Activated T-helper 2 cell treated with anti-CD3 and anti-CD28 coated beads, Interferon-gamma antibody, Interleukin-2, Interleukin-4, amounts not matched to agents 10 μg/mL and 5 μg/mL and 100 μg/mL, durations not matched to agents 14 hours and 24 hours and 36 hours (primary cell): ENCODE measurements around the gene COL20A1. TPM values are rescaled to one million over a fixed set of nuclear protein-coding genes. Genes with fewer than 3 reads are reported as not detected.
"Not testable (repeated sequence)": the region's sequence is repeated elsewhere in the genome, so short reads cannot be mapped to it uniquely, and the experiment has no call there.

ENCODE experiments used
- DNase-seq: peaks from one replicate; pipeline ENCODE4 v3.0.0; 2021; ENCODE audit warnings: low spot score
- H3K27ac Mint-ChIP-seq: one replicate; pipeline ENCODE4 v1.8.0; 2021; ENCODE audit warnings: mixed read lengths
- H3K27me3 Mint-ChIP-seq: one replicate; pipeline ENCODE4 v1.8.0; 2021; ENCODE audit warnings: low read depth, mixed read lengths
- H3K36me3 Mint-ChIP-seq: one replicate; pipeline ENCODE4 v1.8.0; 2021; ENCODE audit warnings: low read depth, mixed read lengths
- H3K4me1 Mint-ChIP-seq: one replicate; pipeline ENCODE4 v1.8.0; 2021; ENCODE audit warnings: low read depth, mixed read lengths
- H3K4me3 Mint-ChIP-seq: one replicate; pipeline ENCODE4 v1.8.0; 2021; ENCODE audit warnings: low read depth, mild to moderate bottlenecking, moderate library complexity, mixed read lengths
- H3K9me3 Mint-ChIP-seq: one replicate; pipeline ENCODE4 v1.8.0; 2021; ENCODE audit warnings: mixed read lengths
- intact Hi-C: fragments of 100-400 bp; cut with micrococcal nuclease; formaldehyde crosslinking; loops from one replicate; pipeline ENCODE4 v1.15.1; 2023
- total RNA-seq: library from RNA; stranded (reverse); gene quantifications from 2 replicates; pipeline ENCODE4 v1.2.3, GENCODE V29; 2022

COL20A1 gene
- total RNA-seq, 1 donor from 2014 or later, result not detected

GRCh38 chr20:63329331-63330083 lies 36.5 kb downstream of the COL20A1 start:
- H3K27ac Mint-ChIP-seq, result no peak overlapping the region
- peaks cover 9% of the 10 kb centered on the region for H3K9me3 Mint-ChIP-seq
- no peak for DNase-seq
- H3K4me3 Mint-ChIP-seq, result no peak overlapping the region
- intact Hi-C loops, result no loop called here
- H3K36me3 Mint-ChIP-seq, result no peaks in the 10 kb centered on the region
- H3K27me3 Mint-ChIP-seq, result no peaks in the 10 kb centered on the region
- no peaks in the 10 kb centered on the region for H3K4me1 Mint-ChIP-seq

- Mint-ChIP-seq H3K36me3 (no peaks in the 10 kb centered on the region), H3K27ac (no peak overlapping the region), H3K9me3 (peaks cover 9% of the 10 kb centered on the region), H3K4me1 (no peaks in the 10 kb centered on the region), H3K4me3 (no peak overlapping the region), H3K27me3 (no peaks in the 10 kb centered on the region)
- intact Hi-C loops, result no loop called here
- no peak for DNase-seq
Measured at GRCh38 chr20:63330084-63330760, 37.2 kb downstream of the COL20A1 start.

GRCh38 chr20:63330940-63331339 lies 38.0 kb downstream of the COL20A1 start:
- no peaks in the 10 kb centered on the region for H3K27me3 Mint-ChIP-seq
- H3K9me3 Mint-ChIP-seq, result peaks cover 9% of the 10 kb centered on the region
- intact Hi-C loops, result no loop called here
- H3K4me3 Mint-ChIP-seq, result no peak overlapping the region
- no peaks in the 10 kb centered on the region for H3K4me1 Mint-ChIP-seq
- no peaks in the 10 kb centered on the region for H3K36me3 Mint-ChIP-seq
- no peak overlapping the region for H3K27ac Mint-ChIP-seq
- no peak for DNase-seq

- no peak for DNase-seq
- H3K27me3 Mint-ChIP-seq, result peaks cover under 1% of the 10 kb centered on the region
- H3K36me3 Mint-ChIP-seq, result no peaks in the 10 kb centered on the region
- H3K4me3 Mint-ChIP-seq, result no peak overlapping the region
- no peak overlapping the region for H3K27ac Mint-ChIP-seq
- no peaks in the 10 kb centered on the region for H3K4me1 Mint-ChIP-seq
- peaks cover 9% of the 10 kb centered on the region for H3K9me3 Mint-ChIP-seq
- intact Hi-C loops, result no loop called here
Measured at GRCh38 chr20:63331741-63332400, 38.9 kb downstream of the COL20A1 start.

- Mint-ChIP-seq H3K4me1 (no peaks in the 10 kb centered on the region), H3K27ac (no peak overlapping the region), H3K36me3 (no peaks in the 10 kb centered on the region), H3K9me3 (peaks cover 9% of the 10 kb centered on the region), H3K27me3 (peaks cover 2% of the 10 kb centered on the region), H3K4me3 (no peak overlapping the region)
- DNase-seq, result no peak
- intact Hi-C loops, result no loop called here
Measured at GRCh38 chr20:63332488-63333240, 39.7 kb downstream of the COL20A1 start.

- Mint-ChIP-seq H3K4me3 (no peak overlapping the region), H3K27me3 (peaks cover 2% of the 10 kb centered on the region), H3K36me3 (no peaks in the 10 kb centered on the region), H3K27ac (no peak overlapping the region), H3K9me3 (peaks cover 9% of the 10 kb centered on the region), H3K4me1 (no peaks in the 10 kb centered on the region)
- DNase-seq, result no peak
- intact Hi-C loops, result no loop called here
Measured at GRCh38 chr20:63333241-63333836, 40.4 kb downstream of the COL20A1 start.

GRCh38 chr20:63334356-63334755 lies 41.4 kb downstream of the COL20A1 start:
- Mint-ChIP-seq H3K4me1 (no peaks in the 10 kb centered on the region), H3K36me3 (no peaks in the 10 kb centered on the region), H3K4me3 (no peak overlapping the region), H3K27ac (no peak overlapping the region), H3K9me3 (peaks cover 13% of the 10 kb centered on the region), H3K27me3 (peaks cover 2% of the 10 kb centered on the region)
- intact Hi-C loops, result no loop called here
- DNase-seq, result no peak

GRCh38 chr20:63335060-63335459 lies 42.1 kb downstream of the COL20A1 start:
- H3K27ac Mint-ChIP-seq, H3K4me1 Mint-ChIP-seq, DNase-seq, H3K27me3 Mint-ChIP-seq, H3K4me3 Mint-ChIP-seq, H3K36me3 Mint-ChIP-seq, intact Hi-C loops: not testable (repeated sequence)
- peaks cover 19% of the 10 kb centered on the region for H3K9me3 Mint-ChIP-seq

- intact Hi-C loops, result no loop called here
- H3K9me3 Mint-ChIP-seq, result peaks cover 23% of the 10 kb centered on the region
- no peaks in the 10 kb centered on the region for H3K4me1 Mint-ChIP-seq
- no peaks in the 10 kb centered on the region for H3K36me3 Mint-ChIP-seq
- peaks cover 2% of the 10 kb centered on the region for H3K27me3 Mint-ChIP-seq
- no peak for DNase-seq
- no peak overlapping the region for H3K4me3 Mint-ChIP-seq
- H3K27ac Mint-ChIP-seq, result no peak overlapping the region
Measured at GRCh38 chr20:63335711-63336110, 42.7 kb downstream of the COL20A1 start.

GRCh38 chr20:63336232-63336752 lies 43.3 kb downstream of the COL20A1 start:
- no peak overlapping the region for H3K27ac Mint-ChIP-seq
- H3K4me1 Mint-ChIP-seq, result no peaks in the 10 kb centered on the region
- no peak for DNase-seq
- intact Hi-C loops, result no loop called here
- H3K9me3 Mint-ChIP-seq, result peaks cover 26% of the 10 kb centered on the region
- peaks cover 2% of the 10 kb centered on the region for H3K27me3 Mint-ChIP-seq
- H3K4me3 Mint-ChIP-seq, result no peak overlapping the region
- no peaks in the 10 kb centered on the region for H3K36me3 Mint-ChIP-seq

GRCh38 chr20:63337786-63338420 lies 44.9 kb downstream of the COL20A1 start:
- Mint-ChIP-seq H3K36me3 (no peaks in the 10 kb centered on the region), H3K4me3 (no peak overlapping the region), H3K4me1 (no peaks in the 10 kb centered on the region), H3K27me3 (peaks cover 2% of the 10 kb centered on the region), H3K9me3 (peaks cover 17% of the 10 kb centered on the region), H3K27ac (no peak overlapping the region)
- DNase-seq, result no peak
- intact Hi-C loops, result no loop called here
